Mesenchymal stem cell (in vitro differentiated cells and primary cell): ENCODE results near the gene OLA1.

Source experiments
- DNase-seq: peaks from one replicate; pipeline ENCODE4 v3.0.0-alpha.2; 2013
- H2AFZ ChIP-seq: one replicate; pipeline ENCODE4 v1.6.1; 2013; ENCODE audit warnings: low read depth, mild to moderate bottlenecking, control low read depth, inconsistent platforms, low read length, moderate library complexity
- H2AK5ac ChIP-seq: 2 replicates; pipeline ENCODE4 v1.6.1; 2013; ENCODE audit warnings: low read length, moderate library complexity, mild to moderate bottlenecking, inconsistent platforms; ENCODE audit not compliant: severe bottlenecking
- H2BK120ac ChIP-seq: one replicate; pipeline ENCODE4 v1.6.1; 2013; ENCODE audit warnings: low read depth, mild to moderate bottlenecking, inconsistent platforms, low read length, moderate library complexity
- H2BK12ac ChIP-seq, 2 experiments: one replicate each; pipeline ENCODE4 v1.6.1; 2013; ENCODE audit warnings: inconsistent platforms in 2 of 2, low read length in 2 of 2, mild to moderate bottlenecking in 2 of 2, moderate library complexity in 2 of 2, control low read depth in 1 of 2
- H2BK15ac ChIP-seq: one replicate; pipeline ENCODE4 v1.6.1; 2013; ENCODE audit warnings: mild to moderate bottlenecking, low read depth, inconsistent platforms; ENCODE audit not compliant: poor library complexity, severe bottlenecking
- H2BK5ac ChIP-seq: 2 replicates; pipeline ENCODE4 v1.6.1; 2013; ENCODE audit warnings: low read depth, mild to moderate bottlenecking, low read length, control low read depth, inconsistent platforms; ENCODE audit not compliant: poor library complexity, severe bottlenecking
- H3K14ac ChIP-seq, 2 experiments: one replicate each; pipeline ENCODE4 v1.6.1; 2013; ENCODE audit warnings: inconsistent platforms in 2 of 2, low read length in 2 of 2, control low read depth in 1 of 2, mild to moderate bottlenecking in 1 of 2, moderate library complexity in 1 of 2
- H3K18ac ChIP-seq, 2 experiments: one replicate each; pipeline ENCODE4 v1.6.1; 2013; ENCODE audit warnings: inconsistent platforms in 2 of 2, low read length in 2 of 2, control low read depth in 1 of 2, low read depth in 1 of 2, mild to moderate bottlenecking in 1 of 2
- H3K23ac ChIP-seq, 2 experiments: one replicate each; pipeline ENCODE4 v1.6.1; 2013; ENCODE audit warnings: inconsistent platforms in 2 of 2, low read length in 2 of 2, mild to moderate bottlenecking in 2 of 2, moderate library complexity in 2 of 2, control low read depth in 1 of 2
- H3K27ac ChIP-seq: 2 replicates; pipeline ENCODE4 v1.5.1; 2013; ENCODE audit warnings: mild to moderate bottlenecking, moderate library complexity, low read length, control low read depth, inconsistent platforms; ENCODE audit not compliant: poor library complexity, severe bottlenecking
- H3K27me3 ChIP-seq, 2 experiments: 2 replicates each; pipeline versions ENCODE4 v1.6.1 to v1.7.0; 2013; ENCODE audit warnings: low read length in 2 of 2, mild to moderate bottlenecking in 2 of 2, moderate library complexity in 2 of 2, control low read depth in 1 of 2, inconsistent platforms in 1 of 2; ENCODE audit not compliant: control insufficient read depth in 1 of 2, insufficient read depth in 1 of 2
- H3K36me3 ChIP-seq, 2 experiments: 2 replicates each; pipeline versions ENCODE4 v1.6.1 to v1.7.0; 2013; ENCODE audit warnings: low read length in 2 of 2, control low read depth in 1 of 2, inconsistent platforms in 1 of 2, low read depth in 1 of 2, mild to moderate bottlenecking in 1 of 2; ENCODE audit not compliant: insufficient read depth in 2 of 2, control insufficient read depth in 1 of 2
- H3K4ac ChIP-seq, 2 experiments: one replicate each; pipeline ENCODE4 v1.6.1; 2013; ENCODE audit warnings: inconsistent platforms in 2 of 2, low read length in 2 of 2, mild to moderate bottlenecking in 2 of 2, moderate library complexity in 2 of 2, control low read depth in 1 of 2, low read depth in 1 of 2
- H3K4me1 ChIP-seq: 2 replicates; pipeline ENCODE4 v1.6.1; 2013; ENCODE audit warnings: low read depth, low read length, control low read depth; ENCODE audit not compliant: control insufficient read depth, insufficient read depth
- H3K4me2 ChIP-seq: 2 replicates; pipeline ENCODE4 v1.6.1; 2013; ENCODE audit warnings: low read length, mild to moderate bottlenecking, inconsistent platforms; ENCODE audit not compliant: poor library complexity, severe bottlenecking
- H3K4me3 ChIP-seq, 2 experiments: 2 replicates each; pipeline versions ENCODE4 v1.5.1 to v1.7.0; 2013; ENCODE audit warnings: low read length in 2 of 2, mild to moderate bottlenecking in 2 of 2, control low read depth in 1 of 2, low read depth in 1 of 2; ENCODE audit not compliant: insufficient read depth in 1 of 2
- H3K79me1 ChIP-seq: replicated peaks from 2 replicates; pipeline ENCODE4 v1.6.1; 2013; ENCODE audit warnings: mild to moderate bottlenecking, control low read depth, low read length, inconsistent platforms; ENCODE audit not compliant: poor library complexity, severe bottlenecking
- H3K9ac ChIP-seq: 2 replicates; pipeline ENCODE4 v1.7.0; 2013; ENCODE audit warnings: mild to moderate bottlenecking, low read length, moderate library complexity
- H3K9me3 ChIP-seq: 2 replicates; pipeline ENCODE4 v1.7.0; 2013; ENCODE audit warnings: mild to moderate bottlenecking, low read length; ENCODE audit not compliant: control insufficient read depth
- H4K8ac ChIP-seq: one replicate; pipeline ENCODE4 v1.6.1; 2013; ENCODE audit warnings: inconsistent platforms, mild to moderate bottlenecking, low read length, moderate library complexity
- H4K91ac ChIP-seq: one replicate; pipeline ENCODE4 v1.6.1; 2013; ENCODE audit warnings: mild to moderate bottlenecking, low read length, inconsistent platforms
- WGBS: methylation state at CpG from one replicate; pipeline ENCODE4 v1.1.7; 2013; ENCODE audit warnings: mixed read lengths; 5-methylcytosine and 5-hydroxymethylcytosine counted together

Gene OLA1

GRCh38 chr2:174223388-174223787, 24.9 kb downstream of the OLA1 start:
- Histone ChIP-seq H3K9me3 (no peaks in the 10 kb centered on the region), H3K14ac (no peak overlapping the region), H3K4me3 (no peak overlapping the region), H3K9ac (no peak overlapping the region), H3K4ac (no peak overlapping the region), H2BK120ac (no peak overlapping the region), H3K23ac (no peak overlapping the region), H2AK5ac (no peak overlapping the region), H3K27me3 (no peaks in the 10 kb centered on the region), H3K27ac (no peak overlapping the region), H2AFZ (no peak overlapping the region), H3K4me1 (no peaks in the 10 kb centered on the region), H3K18ac (no peak overlapping the region), H3K4me2 (no peak overlapping the region), H4K8ac (no peak overlapping the region), H2BK12ac (no peak overlapping the region), H2BK15ac (no peak overlapping the region), H3K36me3 (peaks cover 18 to 47% of the 10 kb centered on the region in 2 experiments), H4K91ac (no peak overlapping the region), H2BK5ac (no peak overlapping the region), H3K79me1 (peaks cover 21% of the 10 kb centered on the region)
- 100% methylated on average over 1 of the region's 3 CpGs for WGBS
- no peak for DNase-seq

DNA sequence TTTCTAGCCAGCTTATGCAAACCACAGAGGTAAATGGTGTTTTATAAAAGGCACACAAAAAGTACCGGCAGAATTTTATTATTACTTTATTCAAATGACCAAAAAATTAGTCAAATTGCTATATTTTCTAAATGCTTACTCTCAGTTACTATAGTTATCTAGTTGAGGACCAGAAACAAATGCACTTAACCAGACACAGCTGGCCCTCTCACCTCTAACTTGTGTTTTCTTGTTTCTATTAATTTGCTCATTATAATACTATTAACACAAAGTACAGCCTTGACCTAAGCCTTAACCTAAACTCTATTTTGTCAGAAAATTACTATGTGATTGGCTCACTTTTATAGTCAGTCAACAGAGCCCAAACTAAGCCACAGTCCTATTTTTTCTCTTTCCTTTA, 26.2 kb downstream of the OLA1 start:
- no CpG with 5 or more reads among the region's 1 CpG for WGBS
- no peak overlapping the region for H3K4me3 ChIP-seq
- no peak overlapping the region for H2BK5ac ChIP-seq
- H3K4me1 ChIP-seq, result no peaks in the 10 kb centered on the region
- H4K8ac ChIP-seq, result no peak overlapping the region
- peaks cover 21% of the 10 kb centered on the region for H3K79me1 ChIP-seq
- no peak overlapping the region for H3K9ac ChIP-seq
- no peak overlapping the region for H2AFZ ChIP-seq
- H2BK12ac ChIP-seq, result no peak overlapping the region
- no peak overlapping the region for H2AK5ac ChIP-seq
- peaks cover 18 to 40% of the 10 kb centered on the region in 2 experiments for H3K36me3 ChIP-seq
- no peak overlapping the region for H3K18ac ChIP-seq
- H3K4me2 ChIP-seq, result no peak overlapping the region
- H3K9me3 ChIP-seq, result no peaks in the 10 kb centered on the region
- no peak overlapping the region for H3K4ac ChIP-seq
- H3K23ac ChIP-seq, result no peak overlapping the region
- no peak overlapping the region for H2BK120ac ChIP-seq
- H4K91ac ChIP-seq, result no peak overlapping the region
- no peak overlapping the region for H3K14ac ChIP-seq
- DNase-seq, result no peak
- H2BK15ac ChIP-seq, result no peak overlapping the region
- no peaks in the 10 kb centered on the region for H3K27me3 ChIP-seq
- no peak overlapping the region for H3K27ac ChIP-seq

- no peaks in the 10 kb centered on the region for H3K4me1 ChIP-seq
- H3K36me3 ChIP-seq, result peaks cover 4 to 24% of the 10 kb centered on the region in 2 experiments
- H3K27ac ChIP-seq, result no peak overlapping the region
- no peak overlapping the region for H3K23ac ChIP-seq
- H3K9ac ChIP-seq, result no peak overlapping the region
- no peak overlapping the region for H2BK15ac ChIP-seq
- H4K8ac ChIP-seq, result no peak overlapping the region
- H3K4ac ChIP-seq, result no peak overlapping the region
- no peak overlapping the region for H3K14ac ChIP-seq
- WGBS, result 100% methylated on average over 2 of the region's 4 CpGs
- H3K4me3 ChIP-seq, result no peak overlapping the region
- no peak overlapping the region for H2BK12ac ChIP-seq
- no peaks in the 10 kb centered on the region for H3K9me3 ChIP-seq
- H3K27me3 ChIP-seq, result no peaks in the 10 kb centered on the region
- H2BK5ac ChIP-seq, result no peak overlapping the region
- no peak for DNase-seq
- no peak overlapping the region for H2BK120ac ChIP-seq
- no peak overlapping the region for H3K18ac ChIP-seq
- H4K91ac ChIP-seq, result no peak overlapping the region
- H3K79me1 ChIP-seq, result peaks cover 13% of the 10 kb centered on the region
- no peak overlapping the region for H3K4me2 ChIP-seq
- no peak overlapping the region for H2AFZ ChIP-seq
- no peak overlapping the region for H2AK5ac ChIP-seq
Observed at GRCh38 chr2:174219321-174219720, 29.0 kb downstream of the OLA1 start.

DNA sequence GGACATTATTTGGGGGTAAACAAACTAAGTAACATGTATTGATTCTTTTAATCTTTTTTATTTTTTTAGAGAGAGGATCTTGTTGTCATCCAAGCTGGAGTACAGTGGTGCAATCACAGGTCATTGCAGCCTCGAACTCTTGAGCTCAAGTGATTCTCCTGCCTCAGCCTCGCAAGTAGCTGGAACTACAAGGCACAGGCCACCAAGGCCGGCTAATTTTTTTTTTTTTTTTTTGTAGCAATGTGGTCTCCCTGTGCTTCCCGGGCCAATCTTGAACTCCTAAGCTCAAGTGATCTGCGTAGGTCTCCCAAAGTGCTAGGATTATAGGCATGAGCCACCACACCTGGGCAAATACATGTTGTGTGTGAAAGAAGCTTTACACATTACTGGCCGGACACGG, 29.6 kb downstream of the OLA1 start:
- H3K18ac ChIP-seq, result no peak overlapping the region
- no peak overlapping the region for H2AFZ ChIP-seq
- peaks cover 0 to 20% of the 10 kb centered on the region in 2 experiments for H3K36me3 ChIP-seq
- H3K27ac ChIP-seq, result no peak overlapping the region
- H3K4ac ChIP-seq, result no peak overlapping the region
- H3K27me3 ChIP-seq, result no peaks in the 10 kb centered on the region
- H3K79me1 ChIP-seq, result peaks cover 10% of the 10 kb centered on the region
- no peaks in the 10 kb centered on the region for H3K4me1 ChIP-seq
- DNase-seq, result no peak
- no peak overlapping the region for H3K14ac ChIP-seq
- no peak overlapping the region for H3K23ac ChIP-seq
- no peak overlapping the region for H4K8ac ChIP-seq
- no peak overlapping the region for H2BK120ac ChIP-seq
- no peak overlapping the region for H2BK5ac ChIP-seq
- no peak overlapping the region for H2BK15ac ChIP-seq
- H2AK5ac ChIP-seq, result no peak overlapping the region
- no peak overlapping the region for H3K9ac ChIP-seq
- H3K9me3 ChIP-seq, result no peaks in the 10 kb centered on the region
- no peak overlapping the region for H3K4me2 ChIP-seq
- WGBS, result 90% methylated on average over 7 of the region's 7 CpGs
- no peak overlapping the region for H3K4me3 ChIP-seq
- no peak overlapping the region for H4K91ac ChIP-seq
- H2BK12ac ChIP-seq, result no peak overlapping the region
